HCT116 (cell line): ENCODE results near the gene METTL24. TPM values are rescaled to one million over a fixed set of nuclear protein-coding genes. Genes with fewer than 3 reads are reported as not detected.

ENCODE experiments used
- ATAC-seq: fragments of 200-7000 bp; cut with Tn5 transposase; 2 replicates; pipeline ENCODE4 v1.9.1; 2020; ENCODE audit warnings: mild to moderate bottlenecking, moderate library complexity
- BruUV-seq: library from RNA; stranded (reverse); fragments of 400-500 nt; replicated peaks from 2 replicates; lab custom pipeline; 2021; lab: Mats Ljungman, UMichigan
- CTCF ChIA-PET: fragments of 300-600 bp; sonication (Branson Sonifier 250); formaldehyde crosslinking; loops from one replicate; lab custom pipeline; 2021; ENCODE audit warnings: antibody characterized with exemption; lab: Charles Lee
- POLR2A ChIA-PET: fragments of 300-600, 350-600 bp; sonication (Branson Sonifier 250); formaldehyde crosslinking; loops from one replicate; lab custom pipeline; 2021; ENCODE audit warnings: antibody characterized with exemption; lab: Charles Lee
- RAD21 ChIA-PET, 2 experiments: fragments of 300-600 bp; sonication (Branson Sonifier 250); formaldehyde crosslinking; loops; one replicate each; lab custom pipeline; 2023; ENCODE audit warnings: low total read pairs in 2 of 2; ENCODE audit not compliant: uncharacterized antibody in 2 of 2, unreplicated experiment in 2 of 2, low non-redundant PET in 1 of 2; lab: Charles Lee
- DNase-seq: peaks from one replicate; pipeline ENCODE4 v3.0.0-alpha.2; 2010; ENCODE audit warnings: low read depth, low spot score
- H2AFZ ChIP-seq: fragments of 200-600 bp; shearing (Covaris generic), sonication (generic); 2 replicates; pipeline ENCODE4 v1.6.1; 2017; ENCODE audit warnings: low read depth, mixed run types, mixed read lengths, antibody characterized with exemption, low read length; ENCODE audit not compliant: poor library complexity, severe bottlenecking
- H3K27ac ChIP-seq: 2 replicates; pipeline ENCODE4 v1.5.1; 2012; ENCODE audit warnings: low read depth, low read length
- H3K27me3 ChIP-seq: fragments of 200-600 bp; sonication (generic); 2 replicates; pipeline ENCODE4 v1.6.1; 2016; ENCODE audit warnings: mixed run types, low read length, mixed read lengths; ENCODE audit not compliant: insufficient read depth
- H3K36me3 ChIP-seq, 2 experiments: fragments of 200-500 bp in 1 of 2; fragments of 200-600 bp in 1 of 2; sonication (Bioruptor generic) in 1 of 2; sonication (generic) in 1 of 2; 2 replicates each; pipeline versions ENCODE4 v1.5.1 to v1.6.1; 2014 to 2016; ENCODE audit warnings: low read length in 2 of 2, inconsistent platforms in 1 of 2, mixed read lengths in 1 of 2, mixed run types in 1 of 2; ENCODE audit not compliant: insufficient read depth in 2 of 2, control insufficient read depth in 1 of 2
- H3K4me1 ChIP-seq, 2 experiments: fragments of 200-600 bp in 1 of 2; sonication (generic) in 1 of 2; 2 replicates each; pipeline versions ENCODE4 v1.5.1 to v1.6.1; 2012 to 2017; ENCODE audit warnings: low read length in 2 of 2, inconsistent platforms in 1 of 2, mild to moderate bottlenecking in 1 of 2, mixed read lengths in 1 of 2, mixed run types in 1 of 2, moderate library complexity in 1 of 2; ENCODE audit not compliant: insufficient read depth in 2 of 2, control insufficient read depth in 1 of 2
- H3K4me2 ChIP-seq: fragments of 200-600 bp; sonication (generic); 2 replicates; pipeline ENCODE4 v1.6.1; 2017; ENCODE audit warnings: mixed run types, low read length, mixed read lengths
- H3K4me3 ChIP-seq, 2 experiments: fragments of 200-600 bp in 1 of 2; sonication (generic) in 1 of 2; replicated peaks in 1 of 2; 2 replicates each; pipeline ENCODE4 v1.5.1; 2011 to 2016; ENCODE audit warnings: low read length in 2 of 2, control low read depth in 1 of 2, low read depth in 1 of 2, mild to moderate bottlenecking in 1 of 2, mixed read lengths in 1 of 2, mixed run types in 1 of 2
- H3K79me2 ChIP-seq: fragments of 200-600 bp; sonication (generic); 2 replicates; pipeline ENCODE4 v1.6.1; 2017; ENCODE audit warnings: mild to moderate bottlenecking, mixed run types, low read length, moderate library complexity, mixed read lengths; ENCODE audit not compliant: insufficient read depth
- H3K9ac ChIP-seq: fragments of 200-600 bp; sonication (generic); 2 replicates; pipeline ENCODE4 v1.6.1; 2016; ENCODE audit warnings: low read length, mixed read lengths
- H3K9me2 ChIP-seq: fragments of 200-600 bp; sonication (generic), shearing (Covaris generic); 2 replicates; pipeline ENCODE4 v1.6.1; 2017; ENCODE audit warnings: mixed run types, mild to moderate bottlenecking, moderate library complexity; ENCODE audit not compliant: insufficient read depth
- H3K9me3 ChIP-seq, 2 experiments: fragments of 200-500 bp in 1 of 2; fragments of 200-600 bp in 1 of 2; sonication (Bioruptor generic) in 1 of 2; sonication (generic) in 1 of 2; 2 replicates each; pipeline ENCODE4 v1.6.1; 2014 to 2017; ENCODE audit warnings: low read length in 2 of 2, mixed read lengths in 2 of 2, inconsistent platforms in 1 of 2, low read depth in 1 of 2, mild to moderate bottlenecking in 1 of 2, mixed run types in 1 of 2, moderate library complexity in 1 of 2; ENCODE audit not compliant: control insufficient read depth in 1 of 2, insufficient read depth in 1 of 2
- H4K20me1 ChIP-seq: fragments of 200-600 bp; sonication (generic), shearing (Covaris generic); 2 replicates; pipeline ENCODE4 v1.6.1; 2017; ENCODE audit warnings: mixed run types, mild to moderate bottlenecking, moderate library complexity; ENCODE audit not compliant: insufficient read depth
- CBX3 ChIP-seq: IDR thresholded peaks from 2 replicates; pipeline ENCODE4 v1.6.1; 2012; ENCODE audit warnings: low read depth
- CEBPB ChIP-seq: IDR thresholded peaks from 2 replicates; pipeline ENCODE4 v1.6.1; 2012; ENCODE audit warnings: low read depth
- CTCF ChIP-seq, 3 experiments: fragments of 200-600 bp in 1 of 3; sonication (generic) in 1 of 3; IDR thresholded peaks in 2 of 3; conservative IDR thresholded peaks in 1 of 3; 2 replicates each; pipeline ENCODE4 v1.5.1; 2012 to 2017; ENCODE audit warnings: low read depth in 2 of 3, low read length in 2 of 3, antibody characterized with exemption in 1 of 3, borderline replicate concordance in 1 of 3, control low read depth in 1 of 3, mild to moderate bottlenecking in 1 of 3, mixed read lengths in 1 of 3, mixed run types in 1 of 3, moderate library complexity in 1 of 3; ENCODE audit not compliant: insufficient read depth in 1 of 3
- EGR1 ChIP-seq: IDR thresholded peaks from 2 replicates; pipeline ENCODE4 v1.6.1; 2012; ENCODE audit warnings: low read depth
- EZH2 ChIP-seq: fragments of 200-600 bp; sonication (generic); IDR thresholded peaks from 2 replicates; pipeline ENCODE4 v1.6.1; 2017; ENCODE audit warnings: antibody characterized with exemption, mixed run types
- EZH2phosphoT487 ChIP-seq: fragments of 200-600 bp; IDR thresholded peaks from 2 replicates; pipeline ENCODE4 v1.6.1; 2018; ENCODE audit warnings: antibody characterized with exemption, borderline replicate concordance
- JUND ChIP-seq: IDR thresholded peaks from 2 replicates; pipeline ENCODE4 v1.6.1; 2012
- POLR2A ChIP-seq: IDR thresholded peaks from 2 replicates; pipeline ENCODE4 v1.7.0; 2011; ENCODE audit warnings: borderline replicate concordance; ENCODE audit not compliant: insufficient read depth, insufficient read length; ENCODE audit errors: extremely low read depth
- POLR2AphosphoS5 ChIP-seq: IDR thresholded peaks from 2 replicates; pipeline ENCODE4 v1.6.1; 2011; ENCODE audit warnings: mild to moderate bottlenecking, low read depth, low read length, moderate library complexity
- RAD21 ChIP-seq: IDR thresholded peaks from 2 replicates; pipeline ENCODE4 v1.6.1; 2012; ENCODE audit warnings: low read depth, mild to moderate bottlenecking
- SIN3A ChIP-seq: IDR thresholded peaks from 2 replicates; pipeline ENCODE4 v1.6.1; 2012; ENCODE audit warnings: low read depth
- TCF7L2 ChIP-seq: IDR thresholded peaks from 2 replicates; pipeline ENCODE4 v1.7.0; 2011; ENCODE audit warnings: borderline replicate concordance, inconsistent platforms; ENCODE audit not compliant: insufficient read depth, insufficient read length; ENCODE audit errors: extremely low read depth
- YY1 ChIP-seq: IDR thresholded peaks from 2 replicates; pipeline ENCODE4 v1.6.1; 2011; ENCODE audit warnings: low read length, low read depth, moderate library complexity, mild to moderate bottlenecking; ENCODE audit not compliant: insufficient replicate concordance; ENCODE audit errors: extremely low read depth
- ZNF274 ChIP-seq: fragments of 200-500 bp; sonication (Bioruptor generic); IDR thresholded peaks from 2 replicates; pipeline ENCODE4 v1.6.1; 2014; ENCODE audit warnings: mild to moderate bottlenecking, low read depth, low read length, inconsistent platforms
- intact Hi-C: fragments of 100-400 bp; cut with micrococcal nuclease; formaldehyde crosslinking; loops from 2 replicates; pipeline ENCODE4 v1.10.0; 2022
- total RNA-seq: library from RNA; stranded (reverse); gene quantifications from one replicate; pipeline ENCODE4 v1.2.1, GENCODE V29; 2021; ENCODE audit not compliant: unreplicated experiment

The METTL24 gene
- total RNA-seq, 1 experiment from 2014 or later, result not detected

GRCh38 chr6:110392727-110393126, 34.6 kb upstream of the METTL24 start:
- no peaks in the 10 kb centered on the region for H3K79me2 ChIP-seq
- DNase-seq, result no peak
- no peak overlapping the region for H3K9ac ChIP-seq
- H2AFZ ChIP-seq, result no peak overlapping the region
- intact Hi-C loops, result loop anchor here (5.0 kb wide), 1 partner anchor 795 kb away; no protein-coding TSS in a partner anchor
- H3K4me1 ChIP-seq, result no peaks in the 10 kb centered on the region
- no TSS peak for BruUV-seq
- RAD21 ChIA-PET, result interaction anchor here in 1 of 2 experiments (1.8 kb wide), 1 partner anchor 353 kb away, joined by 4 read pairs; no protein-coding TSS in a partner anchor
- H4K20me1 ChIP-seq, result no peaks in the 10 kb centered on the region
- H3K9me3 ChIP-seq, result no peaks in the 10 kb centered on the region
- TF ChIP-seq JUND (no peak), EGR1 (no peak), EZH2 (no peak), SIN3A (no peak), POLR2AphosphoS5 (no peak), CBX3 (no peak), POLR2A (no peak), TCF7L2 (no peak), EZH2phosphoT487 (no peak), ZNF274 (no peak), CTCF (IDR thresholded peaks at IDR 0.05 in 2 of 3, conservative IDR thresholded peaks at IDR 0.05 in 1 of 3; ENCODE audit: borderline replicate concordance in 1 of 3, insufficient read depth in 1 of 3, low read depth in 2 of 3, low read length in 2 of 3) (no peak), RAD21 (no peak), CEBPB (no peak), YY1 (no peak)
- TF ChIP-seq, all 23 proteins: peak for 0
- H3K27me3 ChIP-seq, result no peaks in the 10 kb centered on the region
- CTCF ChIA-PET, result interaction anchor here (1.3 to 4.9 kb wide), 4 partner anchors 215 to 688 kb away, joined by 3 to 30 read pairs (median 4); no protein-coding TSS in a partner anchor
- no peak overlapping the region for H3K27ac ChIP-seq
- POLR2A ChIA-PET, result no interaction called here
- no peak overlapping the region for H3K4me2 ChIP-seq
- no peak for ATAC-seq
- no peaks in the 10 kb centered on the region for H3K36me3 ChIP-seq
- no peak overlapping the region for H3K4me3 ChIP-seq
- no peaks in the 10 kb centered on the region for H3K9me2 ChIP-seq
